Activated CD8-positive, alpha-beta memory T cell treated with anti-CD3 and anti-CD28 coated beads, Interleukin-2, amount 50 U/mL, for 48 hours (primary cell): Measurements from ENCODE around the gene PRAME.
A peak's percentile ranks its signal among the peaks of the same experiment; 100 is the strongest.
"Not testable (repeated sequence)": the region's sequence is repeated elsewhere in the genome, so short reads cannot be mapped to it uniquely, and the experiment has no call there.

Experiments
- DNase-seq: peaks from one replicate; pipeline ENCODE4 v3.0.0-alpha.2; 2020

Gene PRAME, protein sequence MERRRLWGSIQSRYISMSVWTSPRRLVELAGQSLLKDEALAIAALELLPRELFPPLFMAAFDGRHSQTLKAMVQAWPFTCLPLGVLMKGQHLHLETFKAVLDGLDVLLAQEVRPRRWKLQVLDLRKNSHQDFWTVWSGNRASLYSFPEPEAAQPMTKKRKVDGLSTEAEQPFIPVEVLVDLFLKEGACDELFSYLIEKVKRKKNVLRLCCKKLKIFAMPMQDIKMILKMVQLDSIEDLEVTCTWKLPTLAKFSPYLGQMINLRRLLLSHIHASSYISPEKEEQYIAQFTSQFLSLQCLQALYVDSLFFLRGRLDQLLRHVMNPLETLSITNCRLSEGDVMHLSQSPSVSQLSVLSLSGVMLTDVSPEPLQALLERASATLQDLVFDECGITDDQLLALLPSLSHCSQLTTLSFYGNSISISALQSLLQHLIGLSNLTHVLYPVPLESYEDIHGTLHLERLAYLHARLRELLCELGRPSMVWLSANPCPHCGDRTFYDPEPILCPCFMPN

DNA sequence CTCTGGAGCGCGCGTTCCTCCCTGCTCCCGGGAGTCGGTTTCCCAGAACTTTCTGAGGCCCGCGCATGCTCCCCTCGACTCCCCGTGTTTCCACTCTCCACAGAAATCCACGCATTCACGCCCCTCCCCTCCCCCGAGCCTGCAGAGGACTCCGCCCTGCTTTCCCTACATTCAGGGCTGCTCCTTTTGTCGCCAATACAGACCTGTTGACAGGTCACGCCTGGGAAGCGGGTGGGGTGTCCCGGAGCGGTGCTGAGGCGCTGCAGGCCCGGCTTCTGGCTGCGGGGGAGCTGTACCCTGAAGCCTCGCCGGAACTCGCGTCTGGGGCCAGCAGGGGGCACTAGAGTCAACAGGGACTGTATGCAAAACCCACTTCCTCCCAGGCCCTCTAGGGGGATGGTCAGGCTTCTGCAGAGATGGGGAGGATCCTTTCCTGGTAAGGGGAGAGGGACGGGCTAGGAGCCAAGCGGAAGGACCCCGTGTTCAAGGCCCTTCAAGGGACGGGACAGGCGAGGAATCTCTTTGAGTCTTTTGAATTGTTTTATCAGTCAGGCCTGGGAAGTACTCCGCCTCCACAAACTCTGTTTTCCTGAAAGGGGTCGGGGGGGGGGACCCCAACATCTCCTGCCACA, at the start of gene PRAME:
Gene PRAME, minus strand, starts transcription at position 294 of the 632 bp plus-strand sequence. CDS start 2,433 bp downstream, outside the sequence.
- DNase-seq, result peak; percentile 95

DNA sequence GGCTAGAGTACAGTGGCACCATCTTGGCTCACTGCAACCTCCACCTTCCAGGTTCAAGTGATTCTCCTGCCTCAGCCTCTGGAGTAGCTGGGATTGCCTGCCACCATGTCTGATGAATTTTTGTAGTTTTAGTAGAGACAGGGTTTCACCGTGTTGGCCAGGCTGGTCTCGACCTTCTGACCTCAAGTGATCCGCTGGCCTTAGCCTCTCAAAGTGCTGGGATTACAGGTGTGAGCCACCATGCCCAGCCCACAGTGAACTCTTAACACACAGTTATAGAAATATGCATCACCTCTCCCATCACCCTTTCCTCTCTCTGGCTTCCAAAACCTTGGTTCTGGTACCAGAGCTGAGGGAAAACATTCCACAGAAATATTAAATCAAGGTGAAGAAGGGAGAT, 49.0 kb upstream of the PRAME start:
- not testable (repeated sequence) for DNase-seq

DNA sequence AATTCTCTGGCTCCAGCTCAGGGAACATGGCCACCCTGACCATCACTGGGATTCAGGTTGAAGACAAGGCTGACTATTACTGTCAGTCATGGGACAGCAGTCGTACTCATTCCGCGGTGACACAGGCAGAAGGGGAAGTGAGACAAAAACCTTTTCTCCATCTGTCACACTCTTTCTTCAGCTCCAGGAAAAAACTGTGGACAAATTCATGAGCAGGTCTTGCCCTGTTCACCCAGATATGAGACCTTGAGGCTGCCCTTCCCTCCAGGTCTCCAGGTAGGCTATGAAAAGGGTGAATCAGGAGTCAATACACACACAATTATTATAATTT, 46.0 kb upstream of the PRAME start:
- DNase-seq, result no peak

DNA sequence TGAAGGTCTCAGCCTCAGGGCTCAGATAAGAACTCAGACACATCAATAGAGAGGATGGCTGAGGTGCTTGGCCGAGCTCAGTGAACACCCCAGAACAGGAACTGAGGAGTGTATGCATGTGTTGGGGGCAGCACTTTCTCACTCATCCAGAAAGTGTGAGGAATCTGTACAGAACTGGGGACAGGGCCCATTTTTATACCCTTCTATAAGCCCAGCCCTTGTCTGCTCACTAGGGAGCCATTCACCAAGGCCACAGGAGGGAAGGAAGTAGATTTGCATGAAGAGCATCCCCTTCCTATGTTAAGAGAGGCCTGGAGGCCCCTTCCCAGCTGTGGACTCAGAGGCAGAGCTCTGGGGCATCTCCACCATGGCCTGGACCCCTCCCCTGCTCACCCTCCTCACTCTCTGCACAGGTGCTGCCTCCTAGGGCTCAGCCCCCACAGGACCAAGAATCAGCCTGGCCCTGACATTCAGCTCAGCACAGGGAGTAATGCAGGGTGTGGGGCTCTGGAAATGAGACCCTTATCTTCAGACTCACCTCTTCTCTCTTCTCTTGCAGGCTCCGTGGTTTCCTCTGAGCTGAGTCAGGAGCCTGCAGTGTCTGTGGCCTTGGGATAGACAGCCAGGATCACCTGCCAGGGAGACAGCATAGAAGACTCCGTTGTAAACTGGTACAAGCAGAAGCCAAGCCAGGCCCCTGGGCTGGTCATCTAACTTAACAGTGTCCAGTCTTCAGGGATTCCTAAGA, 45.4 kb upstream of the PRAME start:
- DNase-seq, result no peak

DNA sequence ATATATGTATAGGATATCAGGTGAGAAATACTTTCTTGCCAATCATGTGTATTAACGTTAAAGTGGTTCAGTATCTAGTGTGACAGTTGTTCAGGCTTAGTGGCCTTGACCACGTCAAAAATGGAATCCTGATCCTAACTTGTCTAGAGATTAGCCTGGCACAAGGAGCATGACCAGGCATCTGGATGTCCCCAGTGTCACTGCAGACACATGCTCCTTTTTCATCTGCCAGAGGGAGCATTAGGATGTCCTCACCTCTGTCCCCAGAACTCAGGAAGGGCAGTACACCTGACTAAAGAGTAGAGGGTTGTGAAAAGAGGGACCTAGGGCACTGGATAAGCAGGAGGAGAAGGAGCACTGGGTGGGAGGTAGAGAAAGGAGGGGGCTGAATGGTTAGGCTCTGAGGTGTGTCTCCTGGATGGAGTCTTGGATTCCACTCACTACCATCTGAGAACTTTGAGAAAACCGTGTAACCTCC, 44.4 kb upstream of the PRAME start:
- DNase-seq, result no peak

DNA sequence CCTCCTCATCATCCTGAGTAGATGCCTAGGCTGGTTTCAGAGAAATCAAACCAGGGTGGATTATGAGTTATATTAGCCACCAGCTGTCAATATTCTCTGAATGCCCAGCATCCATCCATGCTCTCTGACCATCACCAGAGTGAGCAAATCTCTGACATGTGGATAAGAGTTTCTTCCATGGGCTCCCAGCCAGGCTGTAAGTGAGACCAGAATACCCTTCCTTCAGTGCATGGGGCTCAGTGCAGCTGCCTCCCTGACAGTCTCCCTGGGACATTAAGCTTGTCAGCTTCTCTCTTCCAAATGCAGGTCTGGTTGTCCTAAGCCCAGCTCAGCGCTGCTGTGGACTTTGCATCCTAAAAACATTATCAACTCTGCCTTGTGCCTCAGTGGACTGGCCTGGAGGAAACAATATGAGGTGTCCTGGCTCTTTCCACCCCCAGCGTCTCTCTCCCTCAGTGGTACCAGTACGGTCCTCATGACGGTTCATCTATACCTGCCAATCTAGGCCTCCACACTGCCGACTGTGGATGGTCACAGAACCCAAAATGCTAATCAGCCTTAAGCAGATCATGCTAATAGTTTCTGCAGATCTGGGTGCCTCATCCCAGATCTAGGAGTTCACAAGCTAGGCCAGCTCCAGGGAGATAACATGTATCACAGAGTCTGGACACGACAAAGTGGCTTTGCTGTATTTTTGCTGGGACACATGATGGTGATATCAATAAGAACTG, 41.6 kb upstream of the PRAME start:
- no peak for DNase-seq

DNA sequence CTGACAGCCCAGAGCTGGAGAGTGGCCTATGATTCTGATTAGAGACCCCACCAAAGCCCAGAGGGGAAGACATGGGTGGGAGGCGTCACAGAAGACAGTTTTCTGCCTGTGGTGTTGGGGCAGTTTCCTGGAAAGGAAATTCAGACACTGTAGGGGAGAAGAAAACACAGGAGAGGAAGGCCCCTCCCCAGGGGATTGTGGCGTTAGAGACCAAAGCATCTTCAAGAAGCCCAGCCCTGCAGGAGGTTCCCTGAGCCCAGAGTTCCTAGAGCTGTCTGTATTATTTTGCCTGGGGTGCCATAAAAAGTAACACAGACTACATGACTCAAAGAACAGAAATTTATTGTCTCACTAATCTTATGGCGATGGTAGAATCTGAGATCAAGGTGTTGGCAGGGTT, 40.2 kb upstream of the PRAME start:
- no peak for DNase-seq

DNA sequence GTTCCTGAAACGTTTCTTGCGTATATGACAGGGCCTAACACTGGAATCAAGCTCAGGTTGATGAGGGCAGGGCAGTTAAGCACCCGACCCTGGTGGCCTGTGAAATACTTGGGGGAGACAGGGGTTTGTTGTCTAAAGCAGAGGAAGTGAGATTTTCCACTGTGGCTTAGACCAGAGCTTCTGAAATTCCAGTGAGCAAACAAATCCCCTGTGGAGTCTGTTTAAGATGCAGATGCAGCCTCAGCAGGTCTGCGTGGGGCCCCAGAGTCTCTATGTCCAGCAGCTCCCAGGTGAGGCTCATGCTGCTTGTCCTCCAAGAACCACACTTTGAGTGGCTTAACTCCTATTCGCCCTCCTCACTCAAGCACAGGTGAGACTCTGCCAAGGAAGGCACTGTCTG, 39.1 kb upstream of the PRAME start:
- DNase-seq, result no peak

DNA sequence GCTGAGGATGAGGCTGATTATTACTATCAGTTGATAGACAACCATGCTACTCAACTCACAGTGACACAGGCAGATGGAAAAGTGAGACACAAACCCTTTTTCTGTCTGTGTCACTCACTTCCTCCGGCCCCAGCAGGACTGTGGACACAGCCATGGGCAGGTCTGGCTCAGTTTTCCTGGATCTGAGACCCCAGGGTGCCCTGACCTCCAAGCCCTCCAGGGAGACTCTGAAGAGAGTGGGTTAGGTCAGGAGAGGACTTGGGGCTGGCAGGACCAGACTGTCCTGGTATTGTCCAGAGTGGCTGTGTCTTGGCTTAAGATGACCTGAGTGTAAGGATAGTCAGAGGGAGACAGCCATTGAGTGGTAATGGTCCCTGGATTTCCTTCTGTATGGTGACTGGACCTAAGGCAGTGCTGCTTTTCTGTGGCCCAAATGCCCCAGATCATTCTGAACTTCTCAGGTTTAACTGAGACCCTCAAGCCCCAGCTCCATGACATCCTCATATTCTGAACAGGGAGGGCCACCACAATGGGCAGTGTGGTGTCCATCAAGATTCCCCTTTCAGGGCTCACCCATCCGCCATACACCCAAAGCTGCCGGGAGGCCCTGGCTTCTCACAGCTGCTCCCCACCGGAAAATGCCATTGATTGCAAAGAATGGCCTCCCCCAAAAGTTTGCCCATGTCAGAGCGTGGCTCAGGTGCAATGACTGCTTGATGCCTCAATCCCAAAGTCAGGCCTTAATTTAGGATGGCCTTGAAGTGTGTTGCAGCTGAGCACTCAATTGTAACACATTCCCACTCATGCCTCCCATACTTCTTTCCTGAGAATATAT, 36.2 kb upstream of the PRAME start:
- DNase-seq, result no peak

DNA sequence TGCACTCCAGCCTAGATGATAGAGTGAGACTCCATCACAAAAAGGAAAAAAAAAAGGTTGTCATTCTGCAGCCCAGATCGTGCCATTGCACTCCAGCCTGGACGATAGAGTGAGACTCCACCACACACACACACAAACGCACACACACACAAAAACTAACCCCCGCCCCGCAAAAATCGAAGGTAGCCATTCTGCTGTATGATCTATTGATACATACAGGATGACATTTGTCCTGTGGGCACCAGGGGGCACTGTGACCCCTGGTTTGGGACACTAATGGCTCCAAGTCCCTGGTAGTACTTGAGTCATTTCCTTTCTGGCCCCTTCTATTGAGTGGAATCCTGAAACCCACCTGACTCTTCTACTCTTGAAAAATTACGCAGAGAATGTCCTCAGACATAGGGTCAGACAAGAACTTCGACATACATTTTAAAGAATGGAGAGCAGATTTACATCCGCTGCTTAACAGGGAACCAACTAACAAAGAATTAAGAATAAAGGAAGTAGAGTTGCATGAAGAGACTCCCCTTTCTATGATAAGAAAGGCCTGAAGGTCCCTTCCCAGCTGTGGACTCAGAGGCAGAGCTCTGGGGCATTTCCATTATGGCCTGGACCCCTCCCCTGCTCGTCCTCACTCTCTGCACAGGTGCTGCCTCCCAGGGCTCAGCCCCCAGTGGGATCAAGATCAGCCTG, 35.0 kb upstream of the PRAME start:
- DNase-seq, result peak; percentile 69

DNA sequence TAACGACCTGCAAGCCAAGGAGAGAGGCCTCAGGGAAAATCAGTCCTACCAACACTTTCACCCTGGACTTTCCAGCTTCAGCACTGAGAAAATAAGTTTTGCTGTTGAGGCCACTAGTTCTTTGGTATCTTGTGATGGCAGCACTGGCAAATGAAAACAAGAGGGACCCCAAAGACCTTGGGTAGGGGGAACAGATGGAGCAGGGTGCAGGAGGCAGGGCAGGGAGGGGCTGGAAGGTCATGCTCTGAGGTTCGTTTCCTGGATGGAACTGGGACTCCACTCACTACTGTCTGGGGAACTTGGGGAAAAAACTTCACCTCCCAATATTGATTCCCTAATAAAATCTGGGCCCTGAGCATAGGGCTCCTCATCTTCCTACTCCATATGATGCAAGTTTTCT, 34.2 kb upstream of the PRAME start:
- no peak for DNase-seq

DNA sequence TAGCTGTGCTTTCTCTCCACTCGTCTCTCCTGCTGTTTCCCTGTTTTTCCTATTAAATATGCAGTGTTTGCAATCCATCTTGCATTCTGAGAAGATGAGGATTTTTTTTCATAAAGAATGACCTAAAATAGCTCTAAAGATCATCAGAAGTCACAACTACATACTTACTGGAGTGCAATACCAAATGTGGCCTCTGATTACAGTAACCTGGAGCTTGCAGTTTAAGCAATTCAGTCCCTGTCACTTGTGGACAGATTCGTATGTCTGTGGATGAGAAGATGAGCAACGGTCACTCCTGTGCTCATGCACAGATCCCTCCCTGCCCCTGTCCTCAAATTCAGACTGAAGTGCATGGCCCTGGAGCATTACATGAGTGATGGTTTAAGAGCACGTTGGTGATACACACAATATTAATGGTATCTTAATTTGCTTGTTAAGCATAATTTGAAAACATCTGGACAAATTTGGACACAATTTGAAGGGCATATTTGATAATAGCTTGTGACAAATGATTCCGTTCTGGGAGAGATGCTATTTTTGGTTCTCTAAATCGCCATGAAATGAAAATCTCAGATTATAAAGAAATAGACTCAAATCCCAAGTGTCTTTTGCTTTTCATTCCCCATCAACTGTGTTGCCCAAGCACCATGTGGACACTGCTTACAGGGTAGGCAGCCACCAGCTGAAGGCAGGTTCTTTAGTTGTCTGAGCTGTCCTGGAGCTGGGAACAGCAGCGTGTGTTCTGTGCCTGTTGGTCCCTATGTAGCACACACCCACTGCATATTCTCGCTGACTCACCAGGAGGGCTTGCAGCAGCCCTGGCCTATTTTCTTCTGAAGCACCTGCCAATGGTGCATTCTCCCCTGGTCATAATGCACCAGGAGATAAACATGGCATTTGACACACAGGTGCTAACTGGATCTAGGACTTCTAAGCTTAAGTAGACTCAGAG, 32.6 kb upstream of the PRAME start:
- no peak for DNase-seq

DNA sequence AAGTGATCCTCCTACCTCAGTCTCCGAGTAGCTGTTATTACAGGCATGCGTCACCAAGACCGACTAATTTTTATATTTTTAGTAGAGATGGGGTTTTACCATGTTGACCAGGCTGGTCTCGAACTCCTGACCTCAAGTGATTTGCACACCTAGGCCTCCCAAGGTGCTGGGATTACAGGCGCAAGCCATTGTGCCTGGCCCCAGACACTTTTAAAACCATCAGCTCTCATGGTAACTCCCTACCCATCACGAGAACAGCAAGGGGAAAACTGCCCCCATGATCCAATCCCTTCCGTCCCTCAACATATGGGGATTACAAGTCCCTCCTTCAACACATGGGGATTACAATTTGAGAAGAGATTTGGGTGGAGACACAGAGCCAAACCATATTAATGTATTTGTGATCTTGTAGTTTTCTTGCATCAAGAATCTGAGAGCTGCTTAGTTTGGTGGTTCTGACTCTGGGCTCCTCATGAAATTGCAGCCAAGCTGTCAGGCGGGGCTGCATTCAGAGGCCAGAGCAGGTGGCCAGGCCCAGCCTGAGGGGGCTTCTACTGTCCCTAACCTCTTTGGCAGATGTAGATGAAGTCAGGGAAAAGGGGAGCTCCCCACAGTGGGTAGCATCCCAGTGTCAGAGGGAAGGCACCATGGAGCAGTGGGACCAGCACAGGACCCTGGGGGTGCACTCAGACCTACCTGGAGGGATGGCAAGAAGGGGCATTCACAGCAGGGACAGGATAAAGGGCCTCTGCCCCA, 31.2 kb upstream of the PRAME start:
- no peak for DNase-seq

DNA sequence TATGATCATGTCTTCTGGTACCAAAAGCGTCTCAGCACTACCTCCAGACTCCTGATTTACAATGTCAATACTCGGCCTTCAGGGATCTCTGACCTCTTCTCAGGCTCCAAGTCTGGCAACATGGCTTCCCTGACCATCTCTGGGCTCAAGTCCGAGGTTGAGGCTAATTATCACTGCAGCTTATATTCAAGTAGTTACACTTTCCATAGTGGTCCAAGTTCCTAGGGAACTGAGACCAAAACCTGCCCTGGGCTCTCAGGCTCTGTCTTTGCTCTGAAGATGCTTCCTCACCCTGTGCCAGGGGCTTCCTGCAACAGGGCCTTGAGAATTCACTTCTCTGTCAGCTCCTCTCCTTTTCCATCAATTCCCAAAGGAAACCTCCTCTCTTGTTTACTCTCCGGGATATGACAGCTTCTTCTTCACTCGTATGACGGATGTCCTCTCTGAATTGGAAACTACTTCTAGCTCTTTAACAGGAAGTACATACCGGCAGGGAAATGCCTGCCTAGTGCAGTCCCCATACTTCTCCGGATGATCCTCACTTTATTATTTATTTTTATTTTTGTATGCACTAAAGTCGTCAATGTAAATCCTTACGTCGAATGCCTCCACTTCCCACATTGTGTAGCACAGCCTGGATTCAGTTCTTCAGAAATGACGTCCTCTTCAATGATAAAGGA, 29.6 kb upstream of the PRAME start:
- no peak for DNase-seq

DNA sequence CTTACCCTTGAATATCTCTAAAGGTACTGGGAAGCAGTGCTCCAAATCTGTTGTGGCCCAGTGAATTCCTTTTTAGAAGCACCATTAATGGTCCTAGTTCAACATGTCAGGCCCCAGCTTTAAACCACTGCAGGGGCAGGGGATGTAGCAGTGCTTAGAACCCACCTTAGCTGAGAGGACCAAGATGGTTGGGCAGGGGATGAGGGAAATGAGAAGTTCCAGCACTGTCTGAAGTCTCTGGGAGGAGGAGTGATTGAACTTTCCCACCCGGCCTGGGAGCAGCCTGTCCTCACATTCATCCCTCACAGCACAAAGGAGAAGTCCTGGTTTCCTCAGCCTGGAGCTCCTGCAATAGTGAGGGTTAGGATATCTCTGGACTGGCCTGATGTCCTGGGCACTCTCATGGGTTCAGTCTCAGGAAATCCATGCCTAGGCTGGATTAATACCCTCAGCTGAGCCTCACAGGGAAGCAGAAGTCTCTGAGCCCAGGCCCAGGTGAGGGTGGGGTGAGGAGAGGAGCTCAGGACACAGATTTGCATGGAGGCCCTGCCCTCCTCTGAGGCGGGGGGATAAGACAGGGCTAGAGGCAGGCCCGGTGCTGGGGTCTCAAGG, 28.6 kb upstream of the PRAME start:
- DNase-seq, result no peak

DNA sequence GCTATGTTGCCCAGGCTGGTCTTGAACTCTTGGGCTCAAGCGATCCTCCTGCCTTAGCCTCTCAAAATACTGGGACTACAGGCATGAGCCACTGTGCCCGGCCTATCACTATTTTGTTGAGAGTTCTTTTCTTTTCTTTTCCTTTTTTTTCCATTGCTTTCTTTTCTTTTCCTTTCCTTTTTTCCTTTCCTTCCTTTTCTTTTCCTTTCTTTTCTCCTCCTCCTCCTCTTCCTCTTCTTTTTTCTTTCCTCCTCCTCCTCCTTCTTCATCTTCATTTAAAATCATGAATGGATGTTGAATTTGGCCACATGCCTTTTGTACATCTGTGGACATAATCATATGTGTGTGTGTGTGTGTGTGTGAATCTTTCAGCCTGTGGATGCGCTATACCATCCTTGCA, 25.7 kb upstream of the PRAME start:
- no peak for DNase-seq

DNA sequence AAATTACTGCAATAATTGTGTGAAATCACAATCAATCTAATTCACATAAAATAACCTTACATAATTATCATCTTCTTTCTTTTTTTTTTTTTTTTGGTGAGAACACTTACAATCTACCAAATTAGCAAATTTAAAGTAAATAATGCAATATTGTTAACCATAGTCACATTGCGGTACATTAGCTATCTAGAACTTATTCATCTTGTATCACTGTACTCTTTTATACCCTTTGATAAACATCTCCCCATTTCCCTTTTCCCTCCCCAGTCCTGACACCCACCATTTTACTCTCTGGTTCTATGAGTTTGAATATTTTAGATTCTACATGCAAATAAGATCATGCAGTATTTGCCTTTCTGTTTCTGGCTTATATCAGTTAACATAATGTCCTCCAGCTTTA, 24.0 kb upstream of the PRAME start:
- DNase-seq, result no peak

DNA sequence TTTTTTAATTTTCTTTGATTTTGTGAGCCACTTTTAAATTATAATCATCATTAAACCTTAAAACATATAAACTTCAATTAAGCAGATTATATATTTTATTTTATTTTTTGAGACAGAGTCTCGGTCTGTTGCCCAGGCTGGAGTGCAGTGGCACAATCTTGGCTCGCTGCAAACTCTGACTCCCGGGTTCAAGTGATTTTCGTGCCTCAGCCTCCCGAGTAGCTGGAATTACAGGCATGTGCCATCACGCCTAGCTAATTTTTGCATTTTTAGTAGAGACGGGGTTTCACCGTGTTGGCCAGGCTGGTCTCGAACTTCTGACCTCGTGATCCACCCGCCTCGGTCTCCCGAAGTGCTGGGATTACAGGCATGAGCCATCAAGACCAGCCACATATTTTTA, 22.5 kb upstream of the PRAME start:
- DNase-seq, result not testable (repeated sequence)
